Measurements from ENCODE around the gene SLC4A7. TPM values are rescaled to one million over a fixed set of nuclear protein-coding genes. Genes with fewer than 3 reads are reported as not detected.
"Not testable (repeated sequence)": the region's sequence is repeated elsewhere in the genome, so short reads cannot be mapped to it uniquely, and the experiment has no call there.

The SLC4A7 gene
- total RNA-seq, 1 donor from 2014 or later: 35.8 TPM

DNA sequence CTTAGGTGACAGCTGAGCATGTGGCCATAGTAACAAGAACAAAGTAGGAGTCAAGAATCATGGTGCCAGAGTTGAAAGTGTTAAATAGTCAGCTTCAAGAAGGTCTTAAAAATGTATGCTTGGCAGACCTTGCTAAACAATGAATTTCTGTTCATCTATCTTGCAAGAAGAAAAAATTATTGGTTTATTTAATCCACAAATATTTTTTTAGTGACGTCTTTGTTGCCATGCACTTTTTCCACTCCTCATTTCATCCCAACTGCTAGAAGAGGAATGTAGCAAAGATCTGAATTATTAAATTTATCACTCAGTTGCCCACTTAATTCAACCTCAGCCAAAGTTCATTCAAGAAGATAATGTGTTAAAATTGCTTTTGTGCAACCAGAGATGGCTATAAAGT is 3.2 kb upstream of the SLC4A7 start:
- DNase-seq (ENCODE audit: low read depth in 2 of 2): no peak

DNA sequence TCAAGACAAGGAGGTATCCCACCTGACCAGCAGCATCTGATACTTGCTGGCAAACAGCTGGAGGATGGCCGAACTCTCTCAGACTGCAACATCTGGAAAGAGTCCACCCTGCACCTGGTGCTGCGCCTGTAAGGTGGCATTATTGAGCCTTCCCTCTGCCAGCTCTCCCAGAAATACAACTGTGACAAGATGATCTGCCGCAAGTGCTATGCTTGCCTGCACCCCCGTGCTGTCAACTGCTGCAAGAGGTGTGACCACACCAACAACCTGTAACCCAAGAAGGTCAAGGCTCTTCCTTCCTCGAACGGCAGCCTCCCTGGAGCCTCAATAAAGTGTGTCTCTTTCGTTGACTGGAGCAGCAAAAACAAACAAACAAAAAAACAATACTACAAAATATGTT is 2.2 kb upstream of the SLC4A7 start:
- DNase-seq (ENCODE audit: low read depth in 2 of 2): no peak

DNA sequence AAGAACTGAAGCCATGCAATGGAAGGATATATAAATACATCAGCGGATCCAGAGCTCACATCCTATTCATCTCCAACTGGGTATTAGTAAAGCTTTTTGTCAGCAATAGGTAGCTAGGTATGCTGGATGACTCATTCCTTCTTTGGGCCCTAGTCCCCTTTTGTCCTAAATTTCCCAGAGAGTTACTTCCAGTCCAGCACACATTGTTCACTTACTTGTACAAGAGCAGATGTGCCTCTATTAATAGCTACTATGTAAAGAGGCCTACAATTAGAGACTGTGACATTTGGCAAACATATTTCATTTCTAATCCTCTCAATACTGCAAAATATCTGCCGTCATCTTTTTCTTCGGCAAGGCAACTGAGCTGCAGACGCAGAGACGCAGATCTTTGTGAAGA is 1.7 kb upstream of the SLC4A7 start:
- DNase-seq (ENCODE audit: low read depth in 2 of 2): no peak

DNA sequence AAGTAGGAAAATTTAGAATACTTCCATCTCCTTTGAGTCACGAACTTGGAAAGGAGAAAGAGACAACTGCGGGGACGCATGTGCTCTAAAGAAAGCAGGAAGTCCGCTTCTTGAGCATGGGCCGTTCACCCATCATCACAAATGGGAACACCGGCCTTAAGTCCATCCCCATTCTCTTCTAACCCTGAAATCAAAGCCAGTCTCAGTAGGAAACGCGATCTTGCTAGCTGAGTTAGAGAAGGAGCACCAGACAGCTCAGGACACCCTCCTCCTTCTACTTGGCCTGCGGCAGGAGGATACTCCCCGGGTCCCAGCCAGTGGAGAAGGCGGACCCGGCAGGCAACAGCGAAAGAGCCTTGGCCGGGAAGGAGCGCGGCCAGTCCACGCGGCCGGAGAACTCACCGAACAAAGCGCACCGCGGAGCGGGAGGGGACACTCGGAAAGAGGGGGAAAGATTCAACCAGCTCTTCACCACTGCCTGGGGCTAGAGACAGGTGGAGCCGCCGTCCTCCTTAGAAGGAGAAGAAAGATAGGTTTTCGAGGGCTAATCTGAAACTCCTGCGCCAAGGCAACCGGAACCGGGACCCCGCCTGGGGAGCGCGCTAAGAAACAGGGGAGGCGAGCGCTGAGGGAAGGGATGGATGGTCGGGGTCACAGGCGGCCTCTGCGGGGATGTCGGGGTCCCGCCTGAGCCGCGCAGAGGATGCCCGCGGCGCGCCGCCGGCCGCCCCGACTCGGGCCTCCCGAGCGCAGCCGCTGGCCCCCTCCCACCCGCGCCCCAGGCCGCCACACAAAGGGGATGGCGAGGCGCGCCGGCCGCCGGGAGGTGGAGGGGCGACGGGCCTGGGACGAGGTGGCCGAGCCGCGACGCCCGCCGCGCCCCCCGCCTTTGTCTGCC is 818 bp downstream of the SLC4A7 start:
- peak in 1 of 2 donors; percentile 69 for DNase-seq (ENCODE audit: low read depth in 2 of 2)

DNA sequence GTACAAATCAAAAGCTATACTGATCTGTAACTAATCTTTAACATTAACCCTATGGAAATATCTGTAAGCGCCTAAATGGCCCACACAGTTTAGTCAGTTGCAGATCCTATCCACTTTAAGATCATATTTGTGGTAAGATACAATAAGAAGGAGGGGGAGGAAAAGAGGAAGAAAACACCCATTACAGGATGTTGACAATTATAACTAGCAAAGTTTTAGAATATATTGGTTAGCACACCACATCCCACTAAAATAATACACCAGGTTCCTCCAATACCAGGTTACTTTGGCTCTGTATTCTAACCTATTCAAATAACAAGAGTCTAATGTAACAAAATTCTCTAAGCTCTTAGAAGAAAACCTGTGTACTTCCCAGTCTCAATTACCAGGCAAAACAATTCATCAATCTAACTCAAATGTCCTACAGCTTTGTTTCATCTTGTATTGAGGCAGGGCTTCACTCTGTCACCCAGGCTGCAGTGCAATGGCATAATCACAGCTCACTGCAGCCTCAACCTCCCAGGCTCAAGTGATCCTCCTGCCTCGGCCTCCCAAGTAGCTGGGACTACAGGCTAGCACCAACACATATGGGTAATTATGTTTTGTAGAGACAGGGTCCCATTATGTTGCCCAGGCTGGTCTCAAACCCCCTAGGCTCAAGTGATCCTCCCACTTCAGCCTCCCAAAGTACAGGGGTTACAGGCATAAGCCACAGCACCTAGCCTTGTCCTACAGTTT is 4.2 kb downstream of the SLC4A7 start:
- no peak for DNase-seq (ENCODE audit: low read depth in 2 of 2)

DNA sequence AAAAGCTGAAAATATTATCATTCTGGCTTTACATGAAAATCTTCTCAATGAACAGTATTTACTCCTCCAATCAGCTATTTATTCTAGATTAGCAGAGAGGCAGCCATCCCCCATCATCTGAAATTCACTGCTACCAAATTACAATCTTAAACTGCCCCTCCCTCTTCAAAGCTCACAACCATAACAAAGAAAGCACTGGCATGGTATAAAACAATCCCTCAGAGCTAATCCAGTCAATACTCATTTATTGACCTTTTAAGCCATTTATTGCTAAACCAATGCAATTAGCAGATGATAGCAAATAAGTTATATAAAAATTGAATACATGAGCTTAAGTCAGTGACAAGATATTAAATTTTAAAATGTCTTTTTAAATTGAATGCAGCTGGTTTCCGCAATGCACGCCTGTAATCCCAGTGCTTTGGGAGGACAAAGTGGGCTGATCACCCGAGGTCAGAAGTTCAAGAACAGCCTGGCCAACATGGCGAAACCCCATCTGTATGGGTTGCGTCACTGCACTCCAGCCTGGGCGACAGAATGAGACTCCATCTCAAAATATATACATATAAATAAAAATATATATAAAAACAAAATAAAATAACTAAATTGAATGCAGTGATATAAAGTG is 12.1 kb downstream of the SLC4A7 start:
- no peak for DNase-seq (ENCODE audit: low read depth in 2 of 2)

DNA sequence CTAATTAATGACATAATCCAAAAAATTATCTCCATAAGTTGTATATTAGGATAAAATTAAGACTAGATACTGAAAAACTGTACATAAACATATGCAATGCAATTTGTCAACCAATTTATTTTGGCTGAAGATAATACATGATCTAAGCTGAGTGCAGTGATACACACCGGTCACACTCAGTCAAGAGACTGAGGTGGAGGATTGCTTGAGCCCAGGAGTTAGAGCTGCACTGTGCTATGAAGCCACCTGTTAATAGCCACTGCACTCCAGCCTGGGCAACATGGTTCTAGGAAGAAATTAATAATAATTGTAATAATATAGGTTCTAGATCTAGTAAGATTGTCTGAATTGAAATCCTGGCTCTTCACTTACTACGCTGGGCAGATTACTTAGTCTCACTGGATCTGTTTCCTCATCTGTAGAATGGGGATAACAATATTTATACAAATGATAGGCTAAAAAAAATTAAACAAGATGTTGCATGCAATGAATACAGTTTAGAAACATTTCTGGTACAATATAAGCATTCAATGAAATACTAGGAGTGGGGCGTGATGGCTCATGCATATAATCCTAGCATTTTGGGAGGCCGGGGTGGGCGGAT is 15.8 kb downstream of the SLC4A7 start:
- DNase-seq (ENCODE audit: low read depth in 2 of 2): no peak

DNA sequence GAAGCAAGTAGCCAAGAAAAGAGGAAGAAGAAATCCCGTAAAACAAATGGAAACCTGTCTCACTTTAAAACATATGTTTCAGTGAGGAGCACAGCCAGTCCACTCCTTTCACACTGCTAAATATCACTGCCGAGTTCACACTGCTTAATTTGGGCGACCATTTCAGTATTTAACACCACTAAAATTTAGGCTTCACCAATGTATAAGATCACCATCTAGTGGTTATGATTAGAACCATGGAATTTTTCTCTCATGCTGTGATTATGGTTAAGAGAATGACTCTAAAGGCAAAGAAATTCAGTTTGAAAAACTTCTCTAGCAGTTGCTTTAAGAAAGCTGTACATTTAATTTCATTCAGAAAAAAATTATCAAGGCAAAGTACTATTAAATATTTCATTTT is 16.6 kb downstream of the SLC4A7 start:
- peak; percentile 39 to 59 for DNase-seq (ENCODE audit: low read depth in 2 of 2)

DNA sequence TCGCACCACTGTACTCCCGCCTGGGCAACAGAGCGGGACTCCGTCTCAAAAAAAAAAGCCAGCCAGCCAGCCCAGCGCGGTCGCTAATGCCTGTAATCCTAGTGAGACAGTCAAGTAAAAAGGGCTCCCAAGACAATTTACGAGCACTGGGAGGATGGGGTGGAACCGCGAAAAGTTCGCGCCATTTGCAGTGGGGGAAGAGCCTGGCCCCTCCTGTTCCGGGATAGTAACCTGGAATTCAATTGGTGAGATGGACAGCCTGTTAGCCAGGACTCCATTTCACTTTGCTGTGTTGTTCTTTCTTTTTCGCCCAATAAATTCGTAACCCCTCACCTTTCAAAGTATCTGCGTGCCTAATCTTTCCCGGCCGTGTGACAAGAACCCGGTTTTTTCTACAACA is 19.5 kb downstream of the SLC4A7 start:
- DNase-seq (ENCODE audit: low read depth in 2 of 2): no peak

DNA sequence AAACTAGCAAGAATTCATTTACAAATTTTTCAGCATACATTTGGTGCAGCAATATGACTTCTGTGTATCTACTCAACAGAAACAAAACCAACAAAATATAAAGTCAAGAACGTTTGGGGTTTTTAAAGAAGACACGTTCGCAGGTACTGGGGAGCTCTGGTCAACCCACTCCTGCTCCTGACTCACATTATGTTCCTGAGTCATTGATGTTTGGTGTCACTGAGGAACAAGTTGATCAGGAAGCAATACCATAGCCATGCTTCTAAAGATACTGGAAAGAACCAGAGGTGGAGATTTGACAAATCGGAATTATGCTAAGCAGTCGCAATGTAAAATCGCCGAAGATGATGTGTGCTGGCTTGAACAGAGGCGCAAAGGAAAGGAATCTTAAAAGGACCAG is 22.0 kb downstream of the SLC4A7 start:
- no peak for DNase-seq (ENCODE audit: low read depth in 2 of 2)

DNA sequence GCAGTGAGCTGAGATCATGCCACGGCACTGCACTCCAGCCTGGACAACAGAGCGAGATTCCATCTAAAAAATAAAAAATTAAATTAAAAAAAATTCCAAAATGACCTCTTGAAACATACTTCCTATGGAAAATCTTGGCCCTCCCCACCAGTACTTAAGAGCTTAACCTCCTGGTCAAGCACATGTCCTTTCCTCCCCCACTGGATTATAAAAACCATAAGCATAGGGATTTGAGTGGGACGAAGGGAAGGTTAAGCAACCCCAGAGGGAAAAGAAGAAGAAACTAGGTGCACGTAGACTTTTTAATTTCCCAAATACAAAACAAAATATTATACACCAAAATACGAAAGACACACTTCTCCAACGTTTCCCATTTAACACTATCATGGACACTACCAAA is 25.3 kb downstream of the SLC4A7 start:
- DNase-seq (ENCODE audit: low read depth in 2 of 2): no peak

DNA sequence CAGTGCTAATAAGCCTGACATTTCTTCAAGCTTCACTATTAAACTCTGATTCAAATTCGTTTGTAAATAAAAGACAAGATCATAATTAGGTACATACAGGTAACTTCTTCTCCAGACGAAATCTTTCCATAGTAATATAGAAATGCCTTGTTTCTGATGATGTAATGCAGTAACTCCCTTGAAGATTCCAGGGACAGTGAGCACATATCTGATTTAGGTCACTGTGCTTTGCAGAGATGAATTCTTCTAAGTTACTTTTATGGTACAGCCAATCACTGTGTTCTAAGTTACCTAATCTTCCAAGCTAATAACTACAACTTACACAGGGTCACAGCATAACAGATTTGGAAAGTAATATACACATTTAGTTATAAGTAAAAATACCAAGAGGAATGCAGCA is 27.6 kb downstream of the SLC4A7 start:
- no peak for DNase-seq (ENCODE audit: low read depth in 2 of 2)

DNA sequence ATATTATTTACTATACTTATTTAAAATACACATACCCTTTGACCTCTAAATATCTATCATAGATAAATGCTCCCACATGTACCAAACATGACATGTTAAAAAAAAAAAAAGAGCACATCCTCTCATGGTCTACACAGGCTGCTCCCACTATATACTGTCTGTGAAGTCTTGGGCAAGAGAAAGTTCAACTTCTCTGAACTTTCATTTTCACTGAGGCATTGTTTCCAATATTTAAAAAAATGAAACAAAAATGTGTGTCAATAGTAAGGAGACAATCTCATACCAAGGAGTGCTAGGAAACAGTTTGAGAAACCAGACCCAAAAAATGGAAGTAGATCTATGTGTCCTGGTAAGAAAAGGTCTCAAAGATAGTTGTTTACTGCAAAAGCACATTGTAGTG is 29.3 kb downstream of the SLC4A7 start:
- DNase-seq (ENCODE audit: low read depth in 2 of 2): peak in 1 of 2 donors; percentile 6

DNA sequence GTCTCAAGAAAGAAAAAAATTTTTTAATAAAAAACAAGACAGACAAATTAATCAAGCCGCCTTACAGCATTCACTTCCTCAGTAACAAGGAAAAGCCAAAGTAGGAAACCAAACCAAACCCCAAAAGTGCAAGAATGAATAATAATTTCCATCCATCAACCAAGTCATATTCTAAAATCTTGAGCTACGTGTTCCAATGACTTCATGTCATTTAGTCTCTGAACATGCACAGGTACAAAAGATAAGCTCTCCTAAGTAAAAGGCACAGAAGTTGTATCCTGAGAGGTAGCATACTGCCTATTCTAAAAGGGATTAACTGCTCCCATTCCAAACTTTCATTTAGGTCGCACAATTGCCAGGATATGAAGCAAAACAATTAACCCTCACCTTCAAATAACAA is 29.7 kb downstream of the SLC4A7 start:
- DNase-seq (ENCODE audit: low read depth in 2 of 2): no peak

DNA sequence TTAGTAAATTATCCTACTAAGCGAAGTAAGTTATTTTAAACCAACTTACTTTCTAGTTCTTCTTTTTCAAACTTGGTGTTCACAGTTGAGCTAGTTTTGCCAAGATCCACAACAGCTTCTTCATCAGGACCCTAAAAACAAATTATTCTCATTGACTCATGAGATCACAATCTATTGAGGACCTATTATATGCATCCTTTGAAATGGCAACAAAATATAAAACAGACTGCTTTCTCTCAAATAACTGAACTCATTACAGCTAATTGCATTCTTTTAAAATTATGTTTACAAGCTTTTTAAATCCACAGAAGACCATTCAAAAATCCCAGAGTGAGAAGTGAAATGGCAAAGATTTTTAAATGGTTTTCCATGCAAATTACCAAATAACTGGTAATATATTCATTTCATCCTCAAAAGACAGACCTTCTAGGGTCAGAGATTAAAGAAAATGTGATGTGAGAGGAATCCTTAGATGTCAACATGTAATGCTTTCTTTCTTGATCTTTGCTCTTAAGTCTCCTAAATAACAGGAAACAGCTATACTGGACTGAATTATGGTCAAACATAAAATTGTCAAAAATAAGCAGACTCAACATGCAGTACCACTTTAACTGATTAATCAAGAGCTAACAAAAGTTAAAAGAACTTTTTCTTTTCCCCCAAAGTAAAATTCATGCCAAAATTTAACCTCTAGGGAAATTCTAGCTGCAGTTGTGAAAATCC is 31.7 kb downstream of the SLC4A7 start:
- DNase-seq (ENCODE audit: low read depth in 2 of 2): peak in 1 of 2 donors; percentile 33

DNA sequence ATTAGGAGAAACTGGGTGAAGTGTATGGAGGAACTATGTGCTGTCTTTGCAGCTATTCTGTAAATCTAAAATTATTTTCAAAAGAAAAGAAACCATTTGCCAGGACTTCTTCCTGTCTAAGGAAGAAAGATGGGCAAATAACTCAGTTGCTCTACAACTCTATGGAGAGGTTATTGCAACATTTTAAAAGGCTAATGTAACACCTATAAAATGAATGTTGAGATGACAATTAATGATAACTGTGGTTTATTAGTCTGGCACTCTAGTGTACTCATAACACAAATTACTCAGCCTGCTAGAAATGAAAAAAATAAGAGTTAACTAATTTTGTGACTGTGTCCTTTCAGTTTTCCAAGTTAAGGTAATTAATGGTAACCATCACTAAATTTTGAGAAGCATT is 32.3 kb downstream of the SLC4A7 start:
- DNase-seq (ENCODE audit: low read depth in 2 of 2): no peak

DNA sequence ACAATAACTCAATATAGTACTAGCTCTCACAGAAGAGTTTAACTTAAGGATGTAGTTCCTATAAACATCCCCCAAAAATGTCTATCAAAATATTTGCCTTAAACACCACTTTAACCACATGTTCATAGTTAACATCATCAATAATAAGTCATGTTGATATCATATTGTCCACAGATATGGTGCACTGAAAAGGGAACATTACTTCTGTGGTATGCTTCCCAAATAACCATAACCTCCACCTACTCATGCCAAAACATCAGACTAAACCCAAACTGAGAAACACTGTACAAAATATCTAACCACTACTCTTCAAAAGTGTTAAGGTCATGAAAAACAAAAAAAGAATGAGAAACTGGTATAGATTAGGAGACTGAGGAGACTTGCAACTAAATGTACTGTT is 32.9 kb downstream of the SLC4A7 start:
- DNase-seq (ENCODE audit: low read depth in 2 of 2): no peak

DNA sequence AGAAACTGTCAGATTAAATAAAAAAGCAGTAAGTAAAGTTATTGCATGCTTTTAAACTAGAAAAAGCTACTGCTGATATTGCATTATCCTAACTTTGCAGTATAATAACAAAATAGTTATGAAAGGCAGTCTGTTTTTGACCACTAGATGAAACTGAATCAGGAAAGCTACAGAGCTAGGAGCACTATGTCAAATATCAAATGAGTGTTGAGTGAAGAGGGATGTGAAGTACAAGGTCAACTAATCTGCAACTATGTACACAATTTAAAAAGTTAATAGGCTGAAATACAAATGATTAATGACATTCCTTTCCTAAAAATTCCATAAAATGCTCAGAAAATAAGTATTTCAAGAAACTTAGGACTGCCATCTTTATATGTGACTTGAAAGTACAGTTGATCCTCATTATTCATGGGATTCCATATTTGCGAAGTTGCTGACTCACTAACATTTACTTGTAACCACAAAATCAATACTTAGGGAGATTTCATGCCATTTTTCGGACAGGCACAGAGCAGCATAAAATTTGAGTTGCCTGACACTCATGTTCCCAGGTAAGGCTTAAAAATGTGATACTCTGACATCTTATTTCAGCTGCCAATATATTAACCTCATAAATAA is 34.5 kb downstream of the SLC4A7 start:
- DNase-seq (ENCODE audit: low read depth in 2 of 2): no peak

DNA sequence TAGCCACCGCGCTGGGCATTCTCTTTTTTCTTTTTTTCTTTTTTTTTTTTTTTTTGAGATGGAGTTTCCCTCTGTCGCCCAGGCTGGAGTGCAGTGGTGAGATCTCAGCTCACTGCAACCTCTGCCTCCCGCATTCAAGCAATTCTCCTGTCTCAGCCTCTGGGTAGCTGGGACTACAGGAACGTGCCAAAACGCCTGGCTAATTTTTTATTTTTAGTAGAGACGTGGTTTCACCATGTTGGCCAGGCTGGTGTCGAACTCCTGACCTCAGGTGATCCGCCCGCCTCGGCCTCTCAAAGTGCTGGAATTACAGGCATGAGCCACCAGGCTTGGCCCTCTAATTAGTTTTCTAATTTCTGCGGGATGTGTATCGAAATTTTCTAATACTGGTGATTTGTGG is 41.2 kb downstream of the SLC4A7 start:
- DNase-seq (ENCODE audit: low read depth in 2 of 2): not testable (repeated sequence)

DNA sequence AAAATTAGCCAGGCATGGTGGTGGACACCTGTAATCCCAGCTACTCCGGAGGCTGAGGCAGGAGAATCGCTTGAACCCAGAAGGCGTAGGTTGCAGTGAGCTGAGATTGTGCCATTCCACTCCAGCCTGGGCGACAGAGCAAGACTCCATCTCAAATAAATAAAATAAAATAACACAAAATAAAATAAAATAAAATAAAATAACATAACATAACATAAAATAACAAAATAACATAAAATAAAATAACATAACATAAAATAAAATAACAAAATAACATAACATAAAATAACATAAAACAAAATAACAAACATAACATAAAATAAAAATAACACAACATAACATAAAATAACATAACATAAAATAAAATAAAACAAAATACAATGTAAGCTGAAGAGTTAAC is 45.8 kb downstream of the SLC4A7 start:
- DNase-seq (ENCODE audit: low read depth in 2 of 2): not testable (repeated sequence)

DNA sequence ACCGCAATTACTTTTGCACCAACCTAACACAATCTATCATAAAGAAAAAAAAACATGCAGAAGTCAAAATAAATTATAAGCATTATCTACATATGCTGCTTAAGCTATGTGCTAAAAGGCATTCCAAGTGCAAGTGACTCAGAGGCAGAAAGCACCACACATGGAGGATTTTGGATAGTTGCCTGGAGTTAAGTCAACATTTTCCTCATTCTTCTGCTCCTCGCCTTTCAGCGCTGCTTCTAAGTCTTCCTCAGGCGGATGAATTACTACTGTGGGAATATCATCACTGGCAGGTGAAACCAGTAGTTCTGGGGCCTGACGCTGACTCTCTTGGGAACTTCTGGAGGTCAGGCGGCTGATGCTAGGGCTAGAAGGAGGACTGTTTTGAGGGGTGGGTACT is 53.1 kb downstream of the SLC4A7 start:
- peak; percentile 6 to 90 for DNase-seq (ENCODE audit: low read depth in 2 of 2)

Data from dermis microvascular lymphatic vessel endothelial cell (primary cell).